A673 (cell line): Measurements from ENCODE around the gene EPHB2. TPM values are rescaled to one million over a fixed set of nuclear protein-coding genes. Genes with fewer than 3 reads are reported as not detected.

Experiments used
- BruUV-seq: library from RNA; stranded (reverse); fragments of 400-500 nt; replicated peaks from 2 replicates; lab custom pipeline; 2021; lab: Mats Ljungman, UMichigan
- CTCF ChIA-PET: fragments of 300-600 bp; sonication (Branson Sonifier 250); formaldehyde crosslinking; loops from one replicate; lab custom pipeline; 2022; ENCODE audit warnings: antibody characterized with exemption; lab: Charles Lee
- POLR2A ChIA-PET: fragments of 300-600 bp; sonication (Branson Sonifier 250); formaldehyde crosslinking; loops from one replicate; lab custom pipeline; 2022; ENCODE audit warnings: antibody characterized with exemption; ENCODE audit not compliant: low non-redundant PET; lab: Charles Lee
- DNase-seq: peaks from one replicate; pipeline ENCODE4 v3.0.0-alpha.2; 2015; ENCODE audit warnings: low spot score
- H3K27ac ChIP-seq: fragments of 200-600 bp; sonication (generic); 2 replicates; pipeline ENCODE4 v1.5.1; 2016; ENCODE audit warnings: mixed run types, low read depth, mild to moderate bottlenecking, mixed read lengths, antibody characterized with exemption, low read length; ENCODE audit not compliant: poor library complexity, severe bottlenecking
- H3K27me3 ChIP-seq: fragments of 200-600 bp; sonication (generic); replicated peaks from 2 replicates; pipeline ENCODE4 v1.6.1; 2017; ENCODE audit warnings: mixed run types, low read depth, mild to moderate bottlenecking, mixed read lengths, antibody characterized with exemption, low read length; ENCODE audit not compliant: insufficient read depth, poor library complexity
- H3K36me3 ChIP-seq: fragments of 200-600 bp; sonication (generic); 2 replicates; pipeline ENCODE4 v1.6.1; 2016; ENCODE audit warnings: mixed run types, mild to moderate bottlenecking, mixed read lengths, antibody characterized with exemption, low read length; ENCODE audit not compliant: insufficient read depth, poor library complexity, severe bottlenecking
- H3K4me1 ChIP-seq: fragments of 200-600 bp; sonication (generic); 2 replicates; pipeline ENCODE4 v1.6.1; 2017; ENCODE audit warnings: mixed run types, mild to moderate bottlenecking, mixed read lengths, antibody characterized with exemption, low read length; ENCODE audit not compliant: insufficient read depth, poor library complexity, severe bottlenecking
- H3K4me3 ChIP-seq: fragments of 200-600 bp; sonication (generic); 2 replicates; pipeline ENCODE4 v1.5.1; 2016; ENCODE audit warnings: low read depth, mixed run types, mild to moderate bottlenecking, mixed read lengths, low read length; ENCODE audit not compliant: poor library complexity, severe bottlenecking
- H3K9me3 ChIP-seq: fragments of 200-600 bp; sonication (generic); 2 replicates; pipeline ENCODE4 v1.6.1; 2016; ENCODE audit warnings: mixed run types, low read depth, mild to moderate bottlenecking, mixed read lengths, antibody characterized with exemption, low read length; ENCODE audit not compliant: poor library complexity, severe bottlenecking
- CTCF ChIP-seq: fragments of 300-800, 200-600 bp; sonication (generic); conservative IDR thresholded peaks from 2 replicates; pipeline ENCODE4 v1.5.1; 2017; ENCODE audit warnings: low read depth, mild to moderate bottlenecking, antibody characterized with exemption, low read length, moderate library complexity, mixed read lengths
- EZH2 ChIP-seq: fragments of 200-600 bp; sonication (generic); IDR thresholded peaks from 2 replicates; pipeline ENCODE4 v1.6.1; 2017; ENCODE audit warnings: borderline replicate concordance, low read depth, mild to moderate bottlenecking, mixed read lengths, antibody characterized with exemption, low read length; ENCODE audit not compliant: poor library complexity, severe bottlenecking
- intact Hi-C: fragments of 100-400 bp; cut with micrococcal nuclease; formaldehyde crosslinking; loops from one replicate; pipeline ENCODE4 v1.10.0; 2022; ENCODE audit not compliant: unreplicated experiment
- total RNA-seq: library from RNA; stranded (reverse); gene quantifications from 2 replicates; pipeline ENCODE4 v1.2.3, GENCODE V29; 2021

The EPHB2 gene
- total RNA-seq, 1 experiment from 2014 or later, result 10.4 TPM

- CTCF ChIA-PET, result no interaction called here
Measured at GRCh38 chr1:22844621-22845020, 134.0 kb downstream of the EPHB2 start.

GRCh38 chr1:22845398-22845935 lies 134.8 kb downstream of the EPHB2 start:
- DNase-seq, result no peak
- Histone ChIP-seq H3K4me1 (no peaks in the 10 kb centered on the region), H3K27ac (no peak overlapping the region), H3K4me3 (no peak overlapping the region), H3K9me3 (no peaks in the 10 kb centered on the region), H3K27me3 (no peaks in the 10 kb centered on the region), H3K36me3 (no peaks in the 10 kb centered on the region)
- ChIA-PET POLR2A (no interaction called here), CTCF (no interaction called here)
- TF ChIP-seq CTCF (no peak), EZH2 (no peak)
- intact Hi-C loops, result no loop called here
- BruUV-seq, result no TSS peak

More at GRCh38 chr1:22844621-22845020, 134.0 kb downstream of the EPHB2 start:
- Histone ChIP-seq H3K27ac (no peak overlapping the region), H3K4me1 (no peaks in the 10 kb centered on the region), H3K36me3 (no peaks in the 10 kb centered on the region), H3K9me3 (no peaks in the 10 kb centered on the region), H3K4me3 (no peak overlapping the region), H3K27me3 (no peaks in the 10 kb centered on the region)
- intact Hi-C loops, result no loop called here
- DNase-seq, result no peak
- POLR2A ChIA-PET, result no interaction called here
- BruUV-seq, result no TSS peak
- TF ChIP-seq EZH2 (no peak), CTCF (no peak)

GRCh38 chr1:22846458-22846857 lies 135.8 kb downstream of the EPHB2 start:
- no peak overlapping the region for H3K4me3 ChIP-seq
- no peak overlapping the region for H3K27ac ChIP-seq
- DNase-seq, result no peak
- no peak for TF ChIP-seq EZH2
- TF ChIP-seq CTCF, result no peak
- intact Hi-C loops, result no loop called here
- H3K36me3 ChIP-seq, result no peaks in the 10 kb centered on the region
- ChIA-PET POLR2A (no interaction called here), CTCF (no interaction called here)
- H3K9me3 ChIP-seq, result no peaks in the 10 kb centered on the region
- no peaks in the 10 kb centered on the region for H3K27me3 ChIP-seq
- H3K4me1 ChIP-seq, result no peaks in the 10 kb centered on the region
- no TSS peak for BruUV-seq
